K562 treated with DMSO at 1 percent for 12 hours (cell line): ENCODE measurements around the gene SLFN14. TPM values are rescaled to one million over a fixed set of nuclear protein-coding genes. Genes with fewer than 3 reads are reported as not detected.

Experiments used
- total RNA-seq: library from RNA; unstranded; fragments of 300-600 nt; gene quantifications from 2 replicates; pipeline ENCODE4 v1.2.3, GENCODE V29; 2022; ENCODE audit not compliant: insufficient read depth

Gene SLFN14
- 0.82 and 3.3 TPM in 2 replicates for total RNA-seq

DNA sequence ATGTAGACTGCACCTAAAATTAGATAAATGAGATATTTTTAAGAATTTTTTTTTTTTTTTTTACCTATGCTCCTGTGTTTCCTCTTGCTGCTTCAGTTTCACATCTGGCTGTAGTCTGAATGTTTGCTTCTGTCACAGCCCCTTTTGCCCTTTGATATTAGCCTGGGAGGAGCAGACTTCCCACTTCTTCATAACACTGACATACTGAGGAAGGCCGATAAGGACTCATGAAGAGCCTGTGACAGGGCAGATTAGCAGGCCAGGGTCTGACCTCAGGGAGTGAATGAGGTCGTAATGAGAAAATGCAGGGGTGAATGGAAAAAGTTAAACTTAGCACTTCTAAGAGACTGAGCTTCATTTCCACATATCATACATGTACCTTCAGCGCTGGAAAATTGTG is at the start of gene SLFN14:
TSS of gene SLFN14 (minus strand) at position 117 of the 400 bp plus-strand sequence. CDS start 2,757 bp downstream, outside the sequence.

DNA sequence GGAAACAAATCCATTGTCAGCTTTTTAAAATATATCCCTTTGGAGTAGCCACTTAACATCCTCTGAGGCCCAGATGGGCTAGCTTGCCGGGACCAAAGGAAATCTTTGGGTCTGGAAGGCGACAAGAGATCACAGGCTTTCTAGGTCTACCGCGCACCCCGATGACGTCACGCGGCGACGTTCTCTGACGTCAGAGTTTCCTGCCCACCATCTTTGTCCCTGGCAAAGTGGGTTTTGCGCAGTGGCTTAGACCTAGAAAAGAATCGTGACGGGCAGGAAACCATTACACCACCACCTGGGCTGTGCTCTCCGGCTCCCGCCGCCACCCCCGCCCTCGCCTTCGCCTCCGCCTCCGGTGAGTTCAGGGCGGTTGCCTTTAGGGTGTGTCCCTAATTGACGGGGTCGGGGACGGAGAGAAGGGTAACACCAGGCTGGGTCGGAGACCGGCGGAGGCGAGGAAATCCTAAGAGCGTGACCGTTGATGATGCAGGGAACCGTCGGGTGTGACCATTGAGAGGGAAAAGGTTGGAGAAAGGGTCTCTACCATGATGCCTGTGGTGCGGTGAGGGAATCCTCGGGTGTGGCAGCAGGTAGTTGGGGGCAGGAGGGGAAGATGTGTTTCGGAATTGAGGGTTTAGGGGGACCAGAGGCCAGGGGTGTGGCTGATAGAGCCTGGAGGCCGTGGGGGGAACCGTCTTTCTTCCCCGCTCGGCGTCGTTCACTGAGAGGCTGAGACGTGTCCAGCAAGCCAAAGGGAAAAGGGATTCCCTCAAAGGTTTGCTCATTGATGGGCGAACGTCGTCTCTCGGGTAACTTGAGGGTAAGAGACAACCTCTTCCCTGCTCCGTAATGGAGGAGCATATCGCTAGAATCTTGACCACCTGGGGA is 26.7 kb upstream of the SLFN14 start, which contains the start of gene AP2B1:
TSS of gene AP2B1 (plus strand) at position 249 of the 888 bp plus-strand sequence. CDS start 6,709 bp downstream, outside the sequence.

DNA sequence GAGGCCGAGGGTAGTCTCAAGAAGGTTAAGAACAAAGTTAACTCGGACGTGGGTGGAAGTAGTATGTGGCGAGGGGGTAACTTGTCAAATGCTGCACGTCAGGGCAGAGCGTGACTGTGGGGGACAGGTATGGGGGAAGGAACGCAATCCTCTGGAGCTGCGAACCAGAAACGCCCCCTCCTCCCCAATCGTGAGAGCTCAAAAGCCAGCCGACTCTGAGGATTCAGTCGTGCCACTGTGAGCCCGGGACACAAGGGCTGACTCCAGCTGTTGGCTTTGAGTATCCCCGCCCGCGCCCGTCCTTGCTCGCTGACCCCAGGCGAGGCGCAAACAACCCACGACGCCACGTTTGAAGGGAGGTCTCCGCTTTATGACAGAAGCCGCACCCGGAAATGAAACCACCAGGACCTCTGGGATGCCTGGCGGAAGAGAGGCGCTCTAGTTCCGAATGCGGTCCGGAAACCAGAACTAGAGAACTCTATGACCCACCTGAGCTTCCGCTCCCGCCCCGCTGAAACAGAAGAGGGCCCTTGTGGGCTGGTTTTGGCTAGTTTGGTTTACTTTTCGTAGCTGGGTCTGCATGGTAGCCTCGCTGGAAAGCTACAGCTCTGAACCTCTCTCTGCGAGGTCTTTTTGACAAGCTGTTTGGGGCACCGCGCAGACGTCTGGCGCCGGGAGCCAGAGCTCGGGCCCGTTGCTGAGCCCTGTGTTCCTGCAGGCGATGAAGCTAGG is 17.7 kb upstream of the SLFN14 start, which contains the start of gene PEX12:
TSS of gene PEX12 (minus strand) at position 375 of the 732 bp plus-strand sequence. CDS start 550 bp downstream, outside the sequence.

DNA sequence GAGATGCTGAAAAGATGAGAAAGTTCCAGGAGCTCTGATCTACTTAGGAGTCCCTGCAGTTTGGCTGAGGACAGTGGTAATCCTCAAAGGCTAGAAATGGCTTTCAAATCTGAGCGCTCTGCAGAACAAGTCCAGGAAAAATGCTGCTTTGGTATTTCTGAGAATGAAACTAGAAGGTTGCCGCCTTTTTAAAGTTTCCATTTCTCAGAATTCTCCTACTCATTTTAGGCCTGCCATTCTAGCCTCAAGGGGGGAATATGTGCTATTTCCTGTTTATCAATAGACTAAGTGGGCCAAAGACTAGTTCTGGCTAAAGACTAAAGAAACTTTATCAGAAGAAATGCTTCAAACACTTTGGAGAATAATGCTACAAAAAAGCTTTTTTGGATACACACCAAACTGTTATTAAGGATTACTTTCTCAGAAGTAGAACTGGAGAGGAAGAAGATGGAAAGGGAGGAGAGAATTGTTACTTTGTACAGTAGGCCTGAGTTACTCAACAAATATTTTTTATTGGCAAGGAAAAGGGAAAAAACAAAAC is 22.9 kb downstream of the SLFN14 start, which contains the start of gene SLFN12L:
TSS of gene SLFN12L (minus strand) at position 78 of the 541 bp plus-strand sequence. CDS start 15,314 bp downstream, outside the sequence.

Other genes with a start within 250 kb of the SLFN14 start
- not detected in 2 replicates for gene SLFN11, start 187.2 kb downstream of the SLFN14 start, total RNA-seq
- 0.35 TPM in 1 of 2 replicates, not detected in the other for gene SLFN12, start 128.3 kb downstream of the SLFN14 start, total RNA-seq
- 0.36 and 2.0 TPM in 2 replicates for gene SLFN13, start 112.1 kb downstream of the SLFN14 start, total RNA-seq
- 0.72 TPM in 1 of 2 replicates, not detected in the other for gene SLFN12L, start 23.1 kb downstream of the SLFN14 start, total RNA-seq
- gene PEX12, start 17.8 kb upstream of the SLFN14 start, total RNA-seq, result 5.6 and 6.1 TPM in 2 replicates
- gene AP2B1, start 26.5 kb upstream of the SLFN14 start, total RNA-seq, result 41.9 and 120 TPM in 2 replicates
- not detected in 2 replicates for gene RASL10B, start 170.8 kb upstream of the SLFN14 start, total RNA-seq
- gene GAS2L2, start 192.4 kb upstream of the SLFN14 start, total RNA-seq, result not detected in 2 replicates
- gene C17orf50, start 200.1 kb upstream of the SLFN14 start, total RNA-seq, result not detected in 2 replicates
- gene MMP28, start 234.8 kb upstream of the SLFN14 start, total RNA-seq, result not detected in 2 replicates
- gene TAF15, start 248.7 kb upstream of the SLFN14 start, total RNA-seq, result 64.6 and 167 TPM in 2 replicates